ENCODE results near the gene GPR26.
A peak's percentile ranks its signal among the peaks of the same experiment; 100 is the strongest.

The GPR26 gene

DNA sequence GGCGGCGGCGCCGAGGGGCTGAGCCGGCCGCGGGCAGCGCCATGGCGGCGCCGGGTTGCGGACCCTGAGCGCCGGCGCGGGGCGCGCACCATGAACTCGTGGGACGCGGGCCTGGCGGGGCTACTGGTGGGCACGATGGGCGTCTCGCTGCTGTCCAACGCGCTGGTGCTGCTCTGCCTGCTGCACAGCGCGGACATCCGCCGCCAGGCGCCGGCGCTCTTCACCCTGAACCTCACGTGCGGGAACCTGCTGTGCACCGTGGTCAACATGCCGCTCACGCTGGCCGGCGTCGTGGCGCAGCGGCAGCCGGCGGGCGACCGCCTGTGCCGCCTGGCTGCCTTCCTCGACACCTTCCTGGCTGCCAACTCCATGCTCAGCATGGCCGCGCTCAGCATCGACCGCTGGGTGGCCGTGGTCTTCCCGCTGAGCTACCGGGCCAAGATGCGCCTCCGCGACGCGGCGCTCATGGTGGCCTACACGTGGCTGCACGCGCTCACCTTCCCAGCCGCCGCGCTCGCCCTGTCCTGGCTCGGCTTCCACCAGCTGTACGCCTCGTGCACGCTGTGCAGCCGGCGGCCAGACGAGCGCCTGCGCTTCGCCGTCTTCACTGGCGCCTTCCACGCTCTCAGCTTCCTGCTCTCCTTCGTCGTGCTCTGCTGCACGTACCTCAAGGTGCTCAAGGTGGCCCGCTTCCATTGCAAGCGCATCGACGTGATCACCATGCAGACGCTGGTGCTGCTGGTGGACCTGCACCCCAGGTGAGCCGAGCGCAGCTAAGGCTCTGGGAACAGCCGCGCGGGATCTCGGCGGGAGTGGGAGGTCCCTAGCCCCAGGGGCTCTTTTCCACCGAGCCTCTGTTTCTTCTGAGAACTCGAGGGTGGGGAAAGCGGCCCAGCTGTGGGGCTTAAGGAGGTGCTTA lies at the start of gene GPR26:
GPR26 (plus strand) TSS at position 38 of the 919 bp plus-strand sequence; CDS start at position 91, 53 bp downstream.
- DNase-seq = peak; percentile 64

- no peak for DNase-seq
Measured at GRCh38 chr10:123618224-123618623, 47.9 kb upstream of the GPR26 start.

- DNase-seq = no peak
Measured at GRCh38 chr10:123619067-123619855, 46.9 kb upstream of the GPR26 start.

DNA sequence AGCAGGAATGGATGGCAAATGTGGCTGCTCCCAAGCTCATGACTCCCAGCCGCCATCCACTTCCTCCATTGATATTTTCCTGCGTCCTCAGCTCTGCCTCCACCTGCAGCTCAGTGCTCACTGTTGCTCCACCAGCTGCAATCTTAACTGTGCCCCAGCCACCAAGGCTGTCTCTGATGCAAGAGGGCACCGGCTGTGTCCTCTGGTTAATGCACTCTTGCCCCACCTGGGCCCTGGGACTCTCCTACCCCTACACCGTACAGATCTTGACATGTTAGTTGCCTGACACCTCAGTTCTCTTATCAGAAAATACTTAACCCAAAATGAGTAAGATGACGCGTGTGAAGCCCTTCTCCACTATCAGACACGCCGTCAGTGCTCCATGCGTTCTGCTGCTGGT lies 45.5 kb upstream of the GPR26 start:
- no peak for DNase-seq

DNA sequence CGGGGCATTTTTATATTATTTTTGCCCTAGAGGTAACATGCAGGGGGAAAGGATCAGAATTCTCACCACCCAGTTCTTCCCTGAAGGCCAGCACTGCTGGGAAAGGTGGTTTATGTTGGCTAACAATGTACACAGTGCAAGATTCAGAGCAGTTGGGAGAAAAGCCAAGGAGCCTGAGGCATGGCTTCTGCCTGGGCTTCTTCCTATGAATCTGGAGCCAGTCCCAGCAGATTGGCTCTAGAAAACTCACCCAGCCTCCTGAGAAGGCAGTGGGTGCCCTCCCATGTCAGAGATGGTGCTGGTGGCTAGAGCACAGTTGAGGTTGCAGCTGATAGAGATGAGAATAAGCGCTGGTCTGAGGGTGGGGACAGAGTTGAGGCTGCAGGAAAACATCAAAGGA lies 44.7 kb upstream of the GPR26 start:
- DNase-seq = no peak

- no peak for DNase-seq
Measured at GRCh38 chr10:123621916-123622315, 44.2 kb upstream of the GPR26 start.

DNA sequence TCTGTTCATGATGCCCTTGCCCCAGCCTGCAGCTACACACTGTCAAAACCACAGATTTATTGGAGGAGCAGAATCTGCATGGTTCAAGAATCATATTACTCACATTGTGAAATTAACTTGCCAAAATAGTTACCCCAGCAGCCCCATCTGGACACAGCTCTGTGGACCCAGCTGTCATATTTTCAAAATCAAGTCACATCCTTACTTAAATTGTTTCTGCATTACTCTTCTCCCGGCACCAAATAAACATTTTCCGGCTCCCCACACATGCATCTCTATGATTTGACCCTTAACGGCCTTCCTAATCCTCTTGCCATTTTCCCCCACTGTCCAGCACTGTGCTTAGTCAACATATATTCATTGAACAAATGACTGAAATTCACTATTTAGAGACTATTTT lies 43.8 kb upstream of the GPR26 start:
- DNase-seq = no peak

DNA sequence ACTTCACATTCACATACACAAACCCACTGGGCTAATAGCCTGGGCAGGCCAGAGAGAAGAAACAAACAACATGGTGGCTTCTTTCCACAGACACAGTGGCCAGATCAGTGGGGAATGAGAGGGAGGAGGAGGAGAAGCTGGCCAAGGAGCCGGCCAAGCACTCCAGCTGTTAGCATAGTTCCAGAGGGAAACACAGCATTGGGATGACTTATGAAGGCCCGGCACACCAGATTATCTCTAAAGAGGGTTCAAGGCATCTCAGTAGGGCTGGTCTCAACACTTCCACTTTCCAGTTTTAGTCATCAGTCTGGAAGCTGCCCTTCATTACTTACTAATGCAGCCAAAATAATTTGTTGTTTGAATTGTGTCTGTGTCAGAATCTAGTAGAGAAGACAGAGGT lies 42.1 kb upstream of the GPR26 start:
- no peak for DNase-seq

DNA sequence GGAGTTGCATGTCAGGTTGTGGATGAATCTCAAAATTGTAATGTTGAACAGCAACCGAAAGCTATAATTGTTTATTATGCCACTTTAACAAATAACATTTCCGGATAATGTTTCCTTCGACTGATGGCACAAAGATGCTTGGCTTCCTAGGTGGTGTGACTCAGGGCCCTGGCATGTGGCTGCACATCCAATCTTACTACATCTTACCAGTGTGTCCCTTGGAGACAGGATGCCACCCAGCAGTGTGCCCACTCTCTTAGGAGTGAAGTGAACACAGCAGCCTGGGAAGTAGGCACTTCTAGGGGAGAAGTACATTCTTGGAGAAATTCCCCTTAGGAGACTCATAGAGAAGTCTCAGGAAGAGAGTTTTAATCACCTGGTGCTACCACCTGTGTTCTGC lies 33.0 kb upstream of the GPR26 start:
- no peak for DNase-seq

DNA sequence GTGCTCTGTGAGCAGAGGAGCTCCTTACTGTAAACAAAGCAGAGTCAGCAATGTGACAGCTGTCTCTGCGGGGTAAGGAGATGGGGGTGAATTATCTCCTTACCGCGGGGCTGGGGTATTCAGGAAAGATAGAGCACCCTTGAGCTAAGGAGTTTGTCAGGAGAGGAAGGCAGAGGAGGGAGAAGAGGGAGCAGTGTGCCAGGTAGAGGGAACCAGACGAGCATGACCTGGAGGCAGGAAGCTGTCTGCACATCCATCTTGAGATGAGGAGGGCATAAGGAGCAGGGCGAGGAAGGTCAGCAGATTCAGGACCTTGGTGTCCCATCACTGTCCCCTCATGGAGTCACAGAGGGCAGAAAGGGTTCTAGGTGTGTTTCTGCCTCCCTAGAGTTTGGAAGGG lies 32.5 kb upstream of the GPR26 start:
- DNase-seq = no peak

DNA sequence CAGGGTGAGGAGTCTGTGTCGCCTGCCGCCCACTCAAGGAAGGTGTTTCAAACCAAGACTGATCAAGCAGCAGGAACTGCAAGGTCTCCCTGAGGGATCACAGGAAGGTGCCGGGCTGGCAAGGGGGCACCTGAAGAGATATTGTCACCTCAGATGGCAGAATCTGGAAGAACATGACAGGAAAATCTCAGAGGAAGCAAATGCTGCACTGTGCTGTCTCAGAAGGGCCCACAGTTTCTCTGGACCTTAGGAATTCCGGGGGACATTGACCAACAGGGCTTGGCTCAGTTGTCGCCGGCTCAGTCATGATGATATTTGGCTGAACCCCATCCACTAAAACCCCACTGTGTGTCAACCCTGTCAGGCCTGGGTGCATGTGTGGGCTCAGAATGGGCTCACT lies 31.9 kb upstream of the GPR26 start:
- DNase-seq = no peak

GRCh38 chr10:123635131-123635530 lies 31.0 kb upstream of the GPR26 start:
- no peak for DNase-seq

GRCh38 chr10:123635745-123636144 lies 30.4 kb upstream of the GPR26 start:
- DNase-seq = no peak

DNA sequence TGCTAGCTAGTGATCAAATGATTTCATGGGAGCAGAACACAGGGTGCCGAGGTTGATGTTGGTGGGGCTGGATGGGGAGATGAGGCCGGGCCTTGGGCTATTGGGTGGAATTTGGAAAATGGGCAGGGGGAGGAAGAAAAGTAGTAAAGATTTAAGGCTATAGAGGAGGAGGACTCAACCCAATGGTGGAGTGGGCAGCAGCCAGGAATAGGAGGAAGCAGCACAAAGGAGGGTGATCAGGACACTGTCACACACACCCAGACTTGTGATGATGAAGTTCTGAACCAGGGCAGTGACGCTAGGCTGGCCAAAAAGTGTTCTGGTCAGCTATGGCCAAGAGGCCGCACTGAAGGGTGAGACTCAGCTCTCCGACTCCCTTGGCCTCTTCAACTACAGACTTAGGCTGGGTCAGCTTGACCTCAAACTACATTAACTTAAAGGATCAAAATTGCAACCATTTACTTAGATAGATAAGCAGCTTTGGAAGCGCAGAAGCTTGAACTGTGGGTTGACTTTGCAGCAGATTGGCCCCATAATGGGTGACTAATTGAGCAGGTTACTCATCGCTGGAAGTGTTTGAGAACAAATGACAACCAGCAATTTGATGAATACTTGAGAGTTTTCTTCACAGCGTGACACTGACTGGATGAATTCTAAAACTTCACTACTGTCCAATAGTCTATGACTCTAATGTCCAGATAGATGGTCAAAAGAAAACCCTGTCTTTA lies 29.4 kb upstream of the GPR26 start:
- DNase-seq = no peak

- no peak for DNase-seq
Measured at GRCh38 chr10:123637326-123637880, 28.8 kb upstream of the GPR26 start.

DNA sequence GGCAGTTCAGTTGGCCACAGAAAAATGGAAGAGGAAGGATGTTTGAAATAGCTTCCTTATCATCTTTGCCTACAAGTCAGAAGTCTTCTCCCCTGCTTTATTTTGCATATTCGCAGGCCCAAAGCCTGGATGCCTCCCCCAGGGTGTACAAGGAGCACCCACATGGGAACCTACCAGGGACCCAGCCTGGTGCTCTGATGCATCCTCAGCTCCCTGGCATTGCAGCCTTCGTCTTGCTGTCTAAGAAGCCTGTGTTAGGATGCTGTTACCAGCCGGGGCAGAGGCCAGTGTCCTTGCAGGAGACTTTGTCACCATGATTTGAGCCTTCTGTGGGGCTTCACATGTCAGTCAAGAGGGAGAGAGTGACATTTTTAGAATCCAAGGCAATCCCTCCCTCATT lies 27.0 kb upstream of the GPR26 start:
- DNase-seq = no peak

DNA sequence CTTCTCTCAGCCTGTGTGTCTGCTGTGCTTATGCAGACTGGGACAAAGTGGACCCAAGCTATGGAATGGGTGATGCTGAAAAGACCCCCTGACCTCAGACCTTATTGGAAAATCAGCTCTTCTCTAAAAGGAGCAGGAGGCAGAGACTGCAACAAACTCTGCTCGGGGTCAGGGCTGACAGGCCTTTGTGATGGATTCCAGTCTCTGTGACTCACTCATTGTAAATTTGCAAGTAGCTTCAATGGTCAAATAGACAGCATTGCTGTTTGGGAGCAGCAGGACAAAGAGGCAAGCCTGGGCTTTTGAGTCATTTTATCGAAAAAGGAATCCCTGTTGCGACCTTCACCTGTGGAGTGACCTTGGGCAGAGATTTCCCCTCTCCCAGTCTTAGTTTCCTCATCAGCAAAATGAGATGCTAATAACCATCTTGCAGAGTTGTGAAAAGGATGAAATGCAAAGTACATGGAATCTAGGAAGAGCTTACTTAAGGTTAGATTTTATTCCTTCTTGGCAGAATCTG lies 26.1 kb upstream of the GPR26 start:
- no peak for DNase-seq

- no peak for DNase-seq
Measured at GRCh38 chr10:123642293-123642692, 23.9 kb upstream of the GPR26 start.

DNA sequence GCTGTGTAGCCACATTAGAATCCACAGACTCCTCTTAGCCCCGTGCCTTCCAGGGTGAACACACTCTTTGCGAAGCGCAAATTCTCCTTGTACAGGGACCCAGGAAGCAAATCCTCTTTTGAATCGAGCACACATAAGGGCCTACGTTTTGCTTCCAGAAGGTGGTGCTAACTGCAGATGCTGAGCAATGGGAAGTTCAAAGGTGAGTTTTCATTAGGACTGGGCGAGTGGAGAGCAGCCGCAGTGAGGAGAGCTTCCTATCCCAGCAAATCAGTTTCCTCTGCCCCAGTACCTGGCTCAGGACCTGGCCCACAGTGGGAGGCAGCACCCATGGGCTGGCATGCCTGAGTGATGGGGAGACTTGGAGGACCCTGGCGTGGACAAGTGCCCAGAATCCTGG lies 23.5 kb upstream of the GPR26 start:
- no peak for DNase-seq

DNA sequence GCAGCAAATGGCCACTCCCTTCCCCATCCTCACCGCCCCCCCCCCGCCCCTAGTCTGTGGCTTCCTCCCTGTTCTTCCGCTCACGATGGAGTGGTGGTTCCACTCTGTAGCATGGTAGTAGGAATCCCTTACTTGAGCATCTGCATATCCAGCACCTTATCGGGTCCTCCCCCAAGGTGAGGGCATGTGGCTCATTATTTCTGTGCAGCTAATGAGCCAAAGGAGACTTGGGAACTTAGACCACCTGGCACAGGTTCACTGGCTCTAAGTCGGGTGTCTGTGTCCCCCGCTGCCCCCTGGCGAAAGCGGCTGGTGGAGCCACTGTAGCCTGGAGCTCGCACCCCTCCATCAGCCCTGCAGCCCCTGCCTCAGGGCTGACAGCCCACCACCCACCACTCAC lies 22.8 kb upstream of the GPR26 start:
- DNase-seq = no peak

DNA sequence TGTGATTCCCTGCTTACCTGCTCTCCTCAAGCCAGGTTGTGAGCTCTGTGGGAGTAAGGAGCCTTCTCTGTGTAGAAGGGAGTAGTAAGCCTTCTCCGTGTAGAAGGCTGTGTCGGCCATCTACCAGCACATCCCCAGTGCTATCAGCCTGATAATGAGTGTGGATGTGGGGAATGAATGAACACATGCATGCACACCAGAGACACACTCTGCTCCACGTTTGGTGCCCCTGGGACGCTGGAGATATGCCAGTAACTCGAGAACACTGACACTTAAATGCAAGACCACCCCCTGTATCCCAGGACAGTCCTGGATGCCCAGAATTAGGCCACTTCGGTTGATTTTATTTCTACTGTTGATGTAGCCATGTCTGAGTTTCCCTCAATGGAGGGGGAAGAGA lies 21.1 kb upstream of the GPR26 start:
- DNase-seq = no peak

- no peak for DNase-seq
Measured at GRCh38 chr10:123645615-123646014, 20.5 kb upstream of the GPR26 start.

DNA sequence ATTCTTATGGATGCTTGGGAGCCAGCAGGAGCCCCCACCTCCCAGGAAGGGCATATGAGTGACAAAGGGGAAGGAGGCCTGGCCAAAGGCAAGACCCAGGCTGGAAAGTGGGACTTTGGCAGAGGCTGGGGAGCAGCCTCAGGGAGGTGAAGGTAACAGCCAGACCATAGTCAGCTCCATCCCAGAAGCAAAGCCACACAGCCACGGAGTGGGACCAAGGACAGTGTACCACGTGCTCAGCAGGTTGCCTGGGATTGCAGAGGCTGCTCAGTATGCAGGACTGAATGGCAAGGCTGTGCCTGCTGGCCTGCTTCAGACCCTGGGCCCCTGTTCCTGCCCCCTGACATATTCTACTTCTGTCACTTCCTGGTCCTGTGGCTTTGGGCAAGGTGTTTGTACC lies 17.6 kb upstream of the GPR26 start:
- no peak for DNase-seq

Measured in eye (tissue), 1 donor.